ENCODE data around the gene ABLIM3.
"Not testable (repeated sequence)": the region's sequence is repeated elsewhere in the genome, so short reads cannot be mapped to it uniquely, and the experiment has no call there.

ABLIM3 gene

GRCh38 chr5:149264439-149265067, 123.3 kb downstream of the ABLIM3 start:
- Mint-ChIP-seq H3K36me3 (no peaks in the 10 kb centered on the region), H3K4me3 (no peak overlapping the region), H3K9me3 (no peaks in the 10 kb centered on the region), H3K4me1 (peaks cover 8% of the 10 kb centered on the region), H3K27ac (no peak overlapping the region), H3K27me3 (peaks cover 50% of the 10 kb centered on the region)
- DNase-seq, result peak; percentile 76
- CTCF ChIA-PET, result interaction anchor here (0.7 to 6.1 kb wide), 23 partner anchors 9 to 300 kb away, joined by 3 to 144 read pairs (median 4); partner anchors contain the start of gene ABLIM3

- Mint-ChIP-seq H3K4me1 (peaks cover 8% of the 10 kb centered on the region), H3K27me3 (peaks cover 49% of the 10 kb centered on the region), H3K9me3 (no peaks in the 10 kb centered on the region), H3K4me3 (no peak overlapping the region), H3K36me3 (no peaks in the 10 kb centered on the region), H3K27ac (no peak overlapping the region)
- DNase-seq, result no peak
- CTCF ChIA-PET, result interaction anchor here (0.7 to 6.1 kb wide), 21 partner anchors 10 to 300 kb away, joined by 3 to 144 read pairs (median 4); partner anchors contain the start of gene ABLIM3
These were observed 123.8 kb downstream of the ABLIM3 start for GRCh38 chr5:149265068-149265465.

GRCh38 chr5:149265597-149265996, 124.3 kb downstream of the ABLIM3 start:
- CTCF ChIA-PET, result interaction anchor here (0.8 to 6.1 kb wide), 22 partner anchors 9 to 299 kb away, joined by 3 to 144 read pairs (median 4); partner anchors contain the start of gene ABLIM3
- Mint-ChIP-seq H3K4me3 (no peak overlapping the region), H3K27ac (no peak overlapping the region), H3K9me3 (no peaks in the 10 kb centered on the region), H3K36me3 (no peaks in the 10 kb centered on the region), H3K27me3 (peaks cover 55% of the 10 kb centered on the region), H3K4me1 (peaks cover 8% of the 10 kb centered on the region)
- no peak for DNase-seq

GRCh38 chr5:149267241-149267973, 126.1 kb downstream of the ABLIM3 start:
- H3K36me3 Mint-ChIP-seq, result peaks cover 2% of the 10 kb centered on the region
- H3K4me1 Mint-ChIP-seq, result peaks cover 16% of the 10 kb centered on the region
- no peak overlapping the region for H3K4me3 Mint-ChIP-seq
- no peak for DNase-seq
- H3K27me3 Mint-ChIP-seq, result peaks cover 61% of the 10 kb centered on the region
- CTCF ChIA-PET, result interaction anchor here (0.7 to 6.1 kb wide), 9 partner anchors 12 to 152 kb away, joined by 3 to 144 read pairs (median 9); partner anchors contain the start of gene ABLIM3
- no peak overlapping the region for H3K27ac Mint-ChIP-seq
- no peaks in the 10 kb centered on the region for H3K9me3 Mint-ChIP-seq

GRCh38 chr5:149268928-149269557, 127.8 kb downstream of the ABLIM3 start:
- CTCF ChIA-PET, result interaction anchor here (0.7 to 3.4 kb wide), 25 partner anchors 8 to 536 kb away, joined by 3 to 39 read pairs (median 5); partner anchors contain the start of gene ABLIM3
- no peak overlapping the region for H3K27ac Mint-ChIP-seq
- H3K4me1 Mint-ChIP-seq, result peaks cover 17% of the 10 kb centered on the region
- no peak overlapping the region for H3K4me3 Mint-ChIP-seq
- H3K27me3 Mint-ChIP-seq, result peaks cover 76% of the 10 kb centered on the region
- H3K9me3 Mint-ChIP-seq, result no peaks in the 10 kb centered on the region
- DNase-seq, result no peak
- H3K36me3 Mint-ChIP-seq, result peaks cover 2% of the 10 kb centered on the region

GRCh38 chr5:149271195-149271715, 130.0 kb downstream of the ABLIM3 start:
- Mint-ChIP-seq H3K27me3 (peaks cover 81% of the 10 kb centered on the region), H3K36me3 (peaks cover 2% of the 10 kb centered on the region), H3K4me1 (peaks cover 12% of the 10 kb centered on the region), H3K9me3 (no peaks in the 10 kb centered on the region), H3K27ac (no peak overlapping the region), H3K4me3 (peak overlapping the region; percentile 62)
- DNase-seq, result peak; percentile 35
- CTCF ChIA-PET, result interaction anchor here (1.6 to 3.4 kb wide), 2 partner anchors 130 to 235 kb away, joined by 3 to 39 read pairs; partner anchors contain the start of gene ABLIM3

GRCh38 chr5:149271716-149272563, 130.6 kb downstream of the ABLIM3 start, which contains the start of gene AFAP1L1:
Gene AFAP1L1, plus strand, starts transcription at chr5:149271859. Its CDS starts 110 bp downstream, at chr5:149271969.
- H3K27me3 Mint-ChIP-seq, result peaks cover 77% of the 10 kb centered on the region
- H3K27ac Mint-ChIP-seq, result peak within 1 kb of the TSS; percentile 74
- peaks cover 12% of the 10 kb centered on the region for H3K4me1 Mint-ChIP-seq
- CTCF ChIA-PET, result interaction anchor here (0.8 kb wide), 1 partner anchor 157 kb away, joined by 3 read pairs; no protein-coding TSS in a partner anchor
- DNase-seq, result peak; percentile 44
- H3K4me3 Mint-ChIP-seq, result peak within 1 kb of the TSS; percentile 80
- no peaks in the 10 kb centered on the region for H3K9me3 Mint-ChIP-seq
- H3K36me3 Mint-ChIP-seq, result peaks cover 2% of the 10 kb centered on the region

GRCh38 chr5:149272781-149273180, 131.5 kb downstream of the ABLIM3 start:
- DNase-seq, H3K27ac Mint-ChIP-seq, H3K4me3 Mint-ChIP-seq, H3K9me3 Mint-ChIP-seq, H3K36me3 Mint-ChIP-seq: not testable (repeated sequence)
- CTCF ChIA-PET, result interaction anchor here (0.8 kb wide), 1 partner anchor 158 kb away, joined by 3 read pairs; no protein-coding TSS in a partner anchor
- Mint-ChIP-seq H3K4me1 (peaks cover 12% of the 10 kb centered on the region), H3K27me3 (peaks cover 76% of the 10 kb centered on the region)

- no peak for DNase-seq
- Mint-ChIP-seq H3K27me3 (peaks cover 76% of the 10 kb centered on the region), H3K4me1 (peaks cover 12% of the 10 kb centered on the region), H3K36me3 (peaks cover 2% of the 10 kb centered on the region), H3K9me3 (no peaks in the 10 kb centered on the region), H3K27ac (no peak overlapping the region), H3K4me3 (no peak overlapping the region)
- CTCF ChIA-PET, result no interaction called here
These were observed 131.9 kb downstream of the ABLIM3 start for GRCh38 chr5:149273237-149273636.

- Mint-ChIP-seq H3K9me3 (no peaks in the 10 kb centered on the region), H3K4me1 (peaks cover 12% of the 10 kb centered on the region), H3K27me3 (peaks cover 78% of the 10 kb centered on the region), H3K27ac (no peak overlapping the region), H3K36me3 (peaks cover 2% of the 10 kb centered on the region), H3K4me3 (no peak overlapping the region)
- CTCF ChIA-PET, result interaction anchor here (1.3 kb wide), 1 partner anchor 9 kb away, joined by 3 read pairs; no protein-coding TSS in a partner anchor
- no peak for DNase-seq
These were observed 132.7 kb downstream of the ABLIM3 start for GRCh38 chr5:149273950-149274349.

- CTCF ChIA-PET, result interaction anchor here (1.3 kb wide), 2 partner anchors 10 to 240 kb away, joined by 3 read pairs; no protein-coding TSS in a partner anchor
- peaks cover 2% of the 10 kb centered on the region for H3K36me3 Mint-ChIP-seq
- no peak overlapping the region for H3K27ac Mint-ChIP-seq
- no peaks in the 10 kb centered on the region for H3K9me3 Mint-ChIP-seq
- H3K4me3 Mint-ChIP-seq, result no peak overlapping the region
- DNase-seq, result no peak
- peaks cover 9% of the 10 kb centered on the region for H3K4me1 Mint-ChIP-seq
- peaks cover 80% of the 10 kb centered on the region for H3K27me3 Mint-ChIP-seq
These were observed 133.6 kb downstream of the ABLIM3 start for GRCh38 chr5:149274939-149275338.

- H3K27me3 Mint-ChIP-seq, result peaks cover 57% of the 10 kb centered on the region
These were observed 136.5 kb downstream of the ABLIM3 start for GRCh38 chr5:149277801-149278200.

More at GRCh38 chr5:149277801-149278200, 136.5 kb downstream of the ABLIM3 start:
- no peaks in the 10 kb centered on the region for H3K4me1 Mint-ChIP-seq
- DNase-seq, result no peak
- CTCF ChIA-PET, result interaction anchor here (1.4 to 1.9 kb wide), 2 partner anchors 9 to 12 kb away, joined by 3 to 9 read pairs; no protein-coding TSS in a partner anchor
- no peak overlapping the region for H3K4me3 Mint-ChIP-seq
- H3K36me3 Mint-ChIP-seq, result no peaks in the 10 kb centered on the region
- H3K9me3 Mint-ChIP-seq, result no peaks in the 10 kb centered on the region
- H3K27ac Mint-ChIP-seq, result no peak overlapping the region

All from activated naive CD4-positive, alpha-beta T cell treated with anti-CD3 and anti-CD28 coated beads, Interleukin-2, amount 10 ng/mL, durations not matched to agents 7 days and 5 days (primary cell).